AG09319 (cell line): ENCODE data around the gene SLX4IP.

ENCODE experiments used
- DNase-seq: peaks from one replicate; pipeline ENCODE4 v3.0.0-alpha.2; 2010; ENCODE audit warnings: low read depth; ENCODE audit errors: extremely low read depth
- CTCF ChIP-seq: IDR thresholded peaks from 2 replicates; pipeline ENCODE4 v1.5.1; 2011; ENCODE audit warnings: low read depth, mild to moderate bottlenecking, inconsistent platforms, low read length, moderate library complexity

The SLX4IP gene

DNA sequence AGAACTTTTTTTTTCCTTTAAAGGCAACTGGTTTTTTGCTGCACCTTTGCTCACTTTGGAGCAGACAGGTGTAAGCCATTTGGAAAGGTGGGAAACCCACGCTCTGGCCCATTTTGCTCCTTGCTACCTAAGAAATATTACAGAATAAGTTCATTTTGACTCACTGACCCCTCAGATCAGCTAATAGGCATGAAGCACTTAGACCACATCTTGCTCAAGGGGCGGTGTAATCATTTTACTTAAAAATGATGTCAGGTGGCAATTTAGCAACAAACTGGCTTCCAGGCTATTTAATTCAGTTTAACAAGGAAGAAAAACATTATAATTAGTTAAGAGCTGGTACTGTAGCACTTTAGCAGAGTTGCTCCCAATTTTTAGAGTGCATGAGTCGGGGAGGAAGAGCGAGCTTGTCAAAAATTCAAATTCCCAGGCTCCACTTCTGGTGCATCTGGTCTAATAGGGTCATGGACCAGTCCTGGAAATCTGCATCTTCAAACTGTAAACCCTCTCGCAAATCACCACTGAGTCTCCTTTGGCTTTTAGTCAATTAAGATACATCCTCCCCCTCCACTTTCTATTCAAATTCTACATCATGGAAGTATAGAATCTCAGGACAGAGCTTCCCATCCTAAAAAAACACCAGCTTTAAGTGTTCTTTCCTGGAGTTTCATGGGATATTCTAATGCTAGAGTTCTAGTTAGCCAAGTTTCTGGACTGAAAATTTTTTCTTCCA is 200.5 kb downstream of the SLX4IP start:
- no peak for DNase-seq
- TF ChIP-seq CTCF = no peak

GRCh38 chr20:10636326-10636818 is 201.3 kb downstream of the SLX4IP start:
- DNase-seq = no peak
- TF ChIP-seq CTCF = no peak; the same call in none of the 2 replicates

- no peak for TF ChIP-seq CTCF
- no peak for DNase-seq
Observed at GRCh38 chr20:10637031-10637559, 202.0 kb downstream of the SLX4IP start.

DNA sequence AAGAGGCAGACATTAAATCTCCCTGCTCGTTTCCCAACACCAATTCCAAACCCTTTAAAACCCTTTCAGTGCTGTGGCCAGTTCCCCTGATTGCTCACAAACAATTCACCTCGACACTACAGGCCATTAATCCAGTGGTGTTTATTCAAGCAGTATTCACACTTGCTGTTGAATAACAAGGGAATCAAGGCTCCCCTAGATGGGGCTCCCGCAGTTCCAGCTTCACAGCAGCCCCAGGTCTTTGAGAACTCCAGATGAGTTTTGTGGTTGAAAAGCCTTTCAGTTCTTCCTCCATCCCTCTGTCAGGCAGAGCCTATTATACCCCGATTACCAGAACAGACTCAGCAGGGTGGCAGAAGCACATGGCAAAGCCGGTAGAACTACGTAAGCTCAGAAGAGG is 202.5 kb downstream of the SLX4IP start:
- DNase-seq = no peak
- TF ChIP-seq CTCF = no peak

DNA sequence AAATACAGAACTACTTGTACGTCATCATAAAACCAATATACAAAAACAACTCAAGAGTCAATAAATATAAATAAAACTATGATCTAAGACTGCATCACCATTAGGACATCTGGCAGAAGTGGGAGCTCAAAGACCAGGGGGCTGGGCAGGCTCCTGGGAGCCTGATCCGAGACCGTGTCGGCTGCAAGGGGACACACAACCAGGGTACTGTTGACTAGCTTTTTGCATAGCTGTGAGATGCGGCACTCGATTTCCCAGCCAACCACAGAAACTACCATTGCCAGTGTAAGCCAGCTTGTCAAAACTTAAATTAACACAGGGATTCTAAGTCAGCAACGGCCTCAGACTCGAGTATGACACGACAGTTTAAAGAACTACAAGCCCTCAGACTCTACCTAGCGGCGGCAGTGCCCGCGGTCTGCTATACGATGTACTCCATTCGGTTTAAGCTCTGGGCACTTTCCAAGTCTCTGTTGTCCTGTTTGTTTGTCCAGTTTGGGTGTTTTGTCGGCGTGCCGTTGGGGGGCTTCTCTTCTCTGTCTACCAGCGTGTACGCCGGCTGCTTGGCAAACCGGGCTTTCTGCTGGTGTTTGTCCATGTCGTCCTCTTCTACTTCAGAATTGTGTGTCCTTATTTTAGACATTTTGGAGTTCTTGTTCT is 204.1 kb downstream of the SLX4IP start:
- no peak for TF ChIP-seq CTCF
- DNase-seq = no peak

DNA sequence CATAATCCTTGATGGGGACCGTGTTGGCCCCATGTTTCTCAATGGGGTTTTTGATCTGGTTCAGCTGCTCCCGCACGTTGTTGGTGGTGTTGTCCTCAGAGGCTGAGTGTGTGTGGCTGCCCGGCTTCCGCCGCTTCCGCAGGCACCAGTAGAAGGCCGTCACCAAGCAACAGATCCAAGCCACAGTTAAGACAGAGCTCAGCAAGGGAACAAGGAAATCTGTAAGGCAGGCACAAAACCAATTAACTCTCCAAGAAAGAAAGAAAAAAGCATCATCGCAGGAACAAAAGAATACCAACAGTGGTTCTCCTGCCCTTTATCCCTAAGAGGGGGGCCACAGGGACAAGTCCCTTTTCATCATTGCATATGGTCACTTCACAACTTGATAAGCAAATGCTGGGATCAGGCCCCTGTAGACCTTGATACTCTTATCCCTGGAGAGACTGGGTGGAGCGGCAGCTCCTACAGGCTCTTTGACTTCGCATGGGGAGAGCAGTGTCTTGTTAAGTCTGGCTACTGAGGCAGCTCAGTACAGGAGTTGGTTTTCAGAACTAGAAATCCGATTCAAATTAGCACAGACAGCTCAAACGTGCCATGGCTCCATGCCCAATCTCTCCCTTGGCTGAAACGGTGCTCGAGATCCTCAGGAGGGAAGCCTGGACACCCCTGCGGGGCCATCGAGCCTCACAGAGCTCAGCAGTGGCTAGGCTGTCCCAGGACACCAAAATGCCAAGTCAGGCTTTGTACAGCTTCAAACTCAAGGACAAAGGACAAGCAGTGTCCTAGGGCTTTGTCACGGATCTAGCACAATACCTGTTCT is 204.8 kb downstream of the SLX4IP start:
- no peak for TF ChIP-seq CTCF
- DNase-seq = no peak
